Fibroblast of villous mesenchyme (primary cell): ENCODE data around the gene STRA8. TPM values are rescaled to one million over a fixed set of nuclear protein-coding genes. Genes with fewer than 3 reads are reported as not detected.

Experiments
- DNase-seq: peaks from one replicate; pipeline ENCODE4 v3.0.0-alpha.2; 2010; ENCODE audit warnings: low read depth
- H3K4me3 ChIP-seq: 2 replicates; pipeline ENCODE4 v1.5.1; 2011; ENCODE audit warnings: low read depth, mild to moderate bottlenecking, low read length
- total RNA-seq: library from RNA; depleted of rRNA; stranded (reverse); fragments of >200 nt; gene quantifications from 2 replicates; pipeline ENCODE4 v1.2.3, GENCODE V29; 2012
- TF ChIP-seq, protein P1 (sequence below): IDR thresholded peaks from 2 replicates; pipeline ENCODE4 v1.5.1; 2012; ENCODE audit warnings: low read depth, mild to moderate bottlenecking, low read length; ENCODE audit not compliant: insufficient read depth

Gene STRA8
- total RNA-seq, 1 donor: not detected

DNA sequence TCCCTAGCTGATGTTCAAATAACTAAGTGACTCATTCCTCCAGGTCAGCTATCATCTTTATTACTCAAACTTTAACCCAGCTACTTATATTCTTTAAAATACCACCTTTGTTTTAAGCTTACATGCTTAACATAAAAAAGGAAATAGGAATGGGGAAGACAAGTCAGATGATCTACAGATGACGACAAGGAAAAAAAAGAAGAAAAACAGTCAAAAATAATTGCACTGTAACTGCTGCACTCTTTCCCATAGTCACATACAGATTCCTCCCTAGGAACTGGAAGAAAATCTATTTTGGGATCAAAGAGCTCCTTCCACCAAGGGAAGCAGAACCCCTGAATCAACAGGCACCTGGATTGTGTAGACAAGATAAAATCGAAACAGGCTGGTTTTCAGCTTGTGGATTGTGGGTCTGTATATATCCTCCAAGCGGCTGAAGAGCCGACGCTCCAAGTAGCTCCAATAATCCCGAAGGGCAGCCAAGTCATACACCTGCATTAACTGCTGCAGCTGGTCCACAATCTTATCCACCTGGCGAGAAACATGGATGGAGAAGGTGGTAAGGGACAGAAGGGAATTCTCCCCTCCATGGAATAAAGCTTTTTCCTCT is 24.3 kb upstream of the STRA8 start:
- TF ChIP-seq, protein P1, sequence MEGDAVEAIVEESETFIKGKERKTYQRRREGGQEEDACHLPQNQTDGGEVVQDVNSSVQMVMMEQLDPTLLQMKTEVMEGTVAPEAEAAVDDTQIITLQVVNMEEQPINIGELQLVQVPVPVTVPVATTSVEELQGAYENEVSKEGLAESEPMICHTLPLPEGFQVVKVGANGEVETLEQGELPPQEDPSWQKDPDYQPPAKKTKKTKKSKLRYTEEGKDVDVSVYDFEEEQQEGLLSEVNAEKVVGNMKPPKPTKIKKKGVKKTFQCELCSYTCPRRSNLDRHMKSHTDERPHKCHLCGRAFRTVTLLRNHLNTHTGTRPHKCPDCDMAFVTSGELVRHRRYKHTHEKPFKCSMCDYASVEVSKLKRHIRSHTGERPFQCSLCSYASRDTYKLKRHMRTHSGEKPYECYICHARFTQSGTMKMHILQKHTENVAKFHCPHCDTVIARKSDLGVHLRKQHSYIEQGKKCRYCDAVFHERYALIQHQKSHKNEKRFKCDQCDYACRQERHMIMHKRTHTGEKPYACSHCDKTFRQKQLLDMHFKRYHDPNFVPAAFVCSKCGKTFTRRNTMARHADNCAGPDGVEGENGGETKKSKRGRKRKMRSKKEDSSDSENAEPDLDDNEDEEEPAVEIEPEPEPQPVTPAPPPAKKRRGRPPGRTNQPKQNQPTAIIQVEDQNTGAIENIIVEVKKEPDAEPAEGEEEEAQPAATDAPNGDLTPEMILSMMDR: no peak
- H3K4me3 ChIP-seq: no peak overlapping the region
- DNase-seq: no peak

DNA sequence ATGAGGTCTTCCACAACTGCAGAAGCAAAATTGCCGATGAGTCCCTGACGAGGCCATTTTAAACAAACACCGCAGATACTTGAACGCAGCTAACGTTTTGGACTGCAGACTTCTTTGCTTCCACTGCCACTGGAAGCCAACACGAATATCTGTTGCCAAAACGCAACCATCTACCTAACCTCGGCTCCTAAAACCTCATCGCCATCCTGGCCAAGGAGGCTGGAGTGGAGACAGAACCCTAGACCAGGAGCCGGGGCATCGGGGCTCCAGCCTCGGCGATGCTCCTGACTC is 22.8 kb upstream of the STRA8 start:
- DNase-seq: peak; percentile 30
- TF ChIP-seq, protein P1: no peak
- peak overlapping the region; percentile 87 for H3K4me3 ChIP-seq

DNA sequence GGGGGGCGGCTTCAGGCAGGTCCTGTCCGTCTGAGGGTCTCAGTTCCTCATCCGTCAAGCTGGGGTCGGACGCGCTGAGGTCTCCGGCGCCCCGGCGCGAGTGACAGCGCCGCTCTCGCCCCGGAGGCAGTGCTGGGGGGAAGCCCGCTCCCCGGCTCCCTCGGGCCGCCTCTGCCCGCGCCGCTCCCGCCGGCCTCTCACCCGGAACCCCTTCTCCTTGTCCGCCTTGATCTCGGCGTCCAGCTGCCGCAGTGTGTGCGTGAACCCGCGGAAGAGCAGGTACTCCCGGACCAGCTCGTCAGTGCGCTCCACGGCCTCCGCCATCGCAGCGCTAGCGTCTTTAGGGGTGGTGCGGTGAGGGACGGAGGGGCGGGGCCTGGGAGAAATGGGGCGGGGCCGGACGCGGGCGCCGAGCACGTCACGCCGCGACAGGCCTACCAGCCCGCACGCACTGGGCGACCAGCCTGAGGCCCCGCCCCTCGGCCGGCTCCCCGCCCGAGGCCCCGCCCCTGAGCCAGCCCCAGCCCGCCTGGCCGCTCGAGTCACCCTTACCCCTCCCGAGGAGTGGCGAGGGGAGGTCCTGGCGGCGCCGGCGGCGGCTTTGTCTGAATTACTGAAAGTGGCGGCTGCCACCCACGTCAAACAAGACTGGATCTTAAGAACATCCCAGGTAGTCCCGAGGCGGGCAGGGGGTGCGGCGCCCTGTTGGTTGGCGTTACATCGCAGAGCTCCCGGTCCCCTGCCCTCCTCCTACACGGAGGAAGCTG is 22.3 kb upstream of the STRA8 start, which contains the start of gene WDR91:
TSS of gene WDR91 (minus strand) at position 348 of the 767 bp plus-strand sequence. CDS start at position 324, 24 bp downstream.
- TF ChIP-seq, protein P1: no peak
- peak; percentile 90 for DNase-seq
- peak within 1 kb of the TSS; percentile 87 for H3K4me3 ChIP-seq

DNA sequence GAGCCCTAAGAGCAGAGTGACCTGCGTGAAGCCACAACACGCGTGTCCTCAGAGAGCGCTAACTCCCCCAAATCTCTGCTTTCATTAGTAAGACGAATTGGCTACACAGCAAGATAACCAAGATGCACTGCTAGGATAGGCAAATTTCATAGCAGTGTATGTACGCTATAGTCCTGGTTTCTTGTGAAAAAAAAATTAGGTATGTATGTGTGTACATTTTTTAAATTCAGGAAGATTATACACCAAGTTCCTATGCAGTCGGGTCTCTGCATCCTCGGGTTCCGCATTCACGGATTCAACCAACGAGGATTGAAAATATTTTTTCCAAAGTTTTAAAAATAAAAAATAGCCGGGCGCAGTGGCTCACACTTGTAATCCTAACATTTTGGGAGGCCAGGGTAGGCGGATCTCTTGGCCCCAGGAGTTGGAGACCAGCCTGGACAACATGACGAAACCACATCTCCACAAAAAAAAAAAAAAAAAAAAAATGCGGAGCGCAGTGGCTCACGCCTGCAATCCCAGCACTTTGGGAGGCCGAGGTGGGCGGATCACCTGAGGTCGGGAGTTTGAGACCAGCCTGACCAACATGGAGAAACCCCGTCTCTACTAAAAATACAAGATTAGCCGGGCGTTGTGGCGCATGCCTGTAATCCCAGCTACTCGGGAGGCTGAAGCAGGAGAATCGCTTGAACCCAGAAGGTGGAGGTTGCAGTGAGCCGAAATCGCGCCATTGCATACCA is 21.5 kb upstream of the STRA8 start:
- DNase-seq: peak; percentile 62
- H3K4me3 ChIP-seq: peak overlapping the region; percentile 69

DNA sequence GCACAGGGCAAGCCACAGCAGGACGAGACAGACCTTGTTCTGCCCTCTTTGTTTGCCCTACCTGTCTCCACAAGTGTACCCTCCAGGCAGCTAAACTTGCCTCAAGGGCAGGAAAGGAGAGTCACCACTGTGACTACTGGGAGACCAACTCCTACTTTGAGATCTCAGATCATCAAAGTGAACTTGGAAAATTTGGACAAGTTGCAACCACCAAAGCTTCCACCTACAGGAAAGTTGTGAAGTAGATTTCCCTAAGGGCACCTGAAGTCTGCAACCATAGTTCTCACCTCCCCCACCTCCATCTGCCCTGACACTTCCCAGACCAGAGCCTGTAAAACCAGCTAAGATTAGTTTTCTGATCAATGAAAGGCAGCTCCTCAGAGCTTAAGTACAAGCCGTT is 19.8 kb upstream of the STRA8 start:
- TF ChIP-seq, protein P1: no peak
- no peak for DNase-seq

DNA sequence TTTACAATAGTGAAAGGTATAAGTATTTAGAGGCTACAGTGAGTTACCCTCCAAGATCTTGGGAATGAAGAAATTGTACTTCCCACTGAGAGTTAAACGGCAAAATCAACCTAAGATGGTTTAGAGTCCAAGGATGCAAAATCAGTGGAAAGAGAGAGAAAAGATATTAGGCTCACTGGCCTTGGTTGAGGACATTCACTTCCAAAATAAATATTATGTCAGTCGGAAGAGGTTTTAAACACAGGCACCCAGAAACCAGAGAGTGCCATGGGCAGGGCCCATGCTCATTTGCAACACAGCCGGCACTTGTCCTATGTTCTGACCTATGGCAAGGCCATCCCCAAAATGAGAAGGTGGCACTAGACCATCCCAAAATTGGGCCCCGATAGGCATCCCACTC is 18.5 kb upstream of the STRA8 start:
- TF ChIP-seq, protein P1: no peak
- H3K4me3 ChIP-seq: no peak overlapping the region
- DNase-seq: no peak

More for the DNA sequence above, 19.8 kb upstream of the STRA8 start:
- H3K4me3 ChIP-seq: no peak overlapping the region

DNA sequence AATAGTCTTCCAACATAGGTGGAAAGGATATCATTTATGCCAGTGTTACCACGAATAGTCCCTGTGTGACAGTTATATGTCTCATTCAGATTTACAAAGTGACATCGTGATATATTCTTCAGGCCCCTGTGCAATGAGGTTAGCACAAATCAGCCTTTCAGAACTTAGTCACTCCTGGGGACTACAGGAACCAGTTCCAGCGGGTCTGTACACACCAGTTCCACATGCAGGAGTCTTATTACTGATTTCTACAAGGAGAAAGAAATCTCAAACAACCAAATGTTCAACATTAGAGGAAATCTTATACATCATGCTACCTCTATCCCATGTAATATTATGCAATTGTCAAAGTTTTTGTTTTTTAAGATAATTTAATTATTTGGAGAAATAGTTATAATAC is 17.9 kb upstream of the STRA8 start:
- no peak for DNase-seq
- H3K4me3 ChIP-seq: no peak overlapping the region
- TF ChIP-seq, protein P1: no peak
